Measurements from ENCODE around the gene PTAR1.

PTAR1 gene

DNA sequence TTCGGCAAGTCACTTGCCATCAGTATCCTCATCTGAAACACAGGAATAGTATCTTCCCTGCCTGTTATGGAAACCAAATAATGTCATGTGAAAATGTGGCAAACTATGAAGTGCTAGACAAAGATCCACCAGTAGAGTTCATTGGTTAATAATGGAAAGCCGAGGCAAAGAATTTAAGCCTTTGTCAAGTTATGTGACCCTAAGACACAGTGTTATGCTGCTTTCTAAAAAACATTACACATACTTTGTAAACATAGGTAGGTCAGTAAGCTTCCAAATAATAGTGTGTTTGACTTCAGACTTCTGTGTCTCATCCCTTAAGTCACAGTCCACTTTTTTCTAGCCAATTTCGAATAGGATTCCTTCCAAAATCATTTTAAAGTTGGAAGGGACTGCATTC lies 6.0 kb downstream of the PTAR1 start:
- in situ Hi-C loops (cut with MboI; ENCODE audit: low sequenced_read_pairs), result no loop called here

- in situ Hi-C loops (cut with MboI; ENCODE audit: low sequenced_read_pairs), result no loop called here
Measured at GRCh38 chr9:69750085-69750484, 9.7 kb downstream of the PTAR1 start.

DNA sequence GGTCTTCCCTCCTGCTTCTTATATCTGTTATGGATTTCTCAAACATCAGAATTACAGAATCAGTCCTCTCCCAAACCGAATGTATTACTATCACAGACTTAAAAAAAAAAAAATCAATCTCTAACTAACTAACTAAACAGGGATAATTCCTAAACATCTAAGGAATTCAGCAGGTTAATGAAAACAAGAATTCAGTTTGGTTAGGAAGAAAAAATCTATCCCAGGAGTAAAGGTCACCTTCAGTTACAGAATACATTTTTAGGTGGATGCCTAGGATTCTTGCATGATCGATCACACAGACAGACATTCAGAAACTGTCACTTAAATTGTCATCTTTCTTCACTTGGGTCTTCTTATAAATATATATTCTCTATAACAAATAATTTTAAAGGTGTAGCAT lies 11.5 kb downstream of the PTAR1 start:
- in situ Hi-C loops (cut with MboI; ENCODE audit: low sequenced_read_pairs), result no loop called here

GRCh38 chr9:69746859-69747560 lies 12.8 kb downstream of the PTAR1 start:
- in situ Hi-C loops (cut with MboI; ENCODE audit: low sequenced_read_pairs), result no loop called here

GRCh38 chr9:69745716-69746437 lies 13.9 kb downstream of the PTAR1 start:
- in situ Hi-C loops (cut with MboI; ENCODE audit: low sequenced_read_pairs), result no loop called here

DNA sequence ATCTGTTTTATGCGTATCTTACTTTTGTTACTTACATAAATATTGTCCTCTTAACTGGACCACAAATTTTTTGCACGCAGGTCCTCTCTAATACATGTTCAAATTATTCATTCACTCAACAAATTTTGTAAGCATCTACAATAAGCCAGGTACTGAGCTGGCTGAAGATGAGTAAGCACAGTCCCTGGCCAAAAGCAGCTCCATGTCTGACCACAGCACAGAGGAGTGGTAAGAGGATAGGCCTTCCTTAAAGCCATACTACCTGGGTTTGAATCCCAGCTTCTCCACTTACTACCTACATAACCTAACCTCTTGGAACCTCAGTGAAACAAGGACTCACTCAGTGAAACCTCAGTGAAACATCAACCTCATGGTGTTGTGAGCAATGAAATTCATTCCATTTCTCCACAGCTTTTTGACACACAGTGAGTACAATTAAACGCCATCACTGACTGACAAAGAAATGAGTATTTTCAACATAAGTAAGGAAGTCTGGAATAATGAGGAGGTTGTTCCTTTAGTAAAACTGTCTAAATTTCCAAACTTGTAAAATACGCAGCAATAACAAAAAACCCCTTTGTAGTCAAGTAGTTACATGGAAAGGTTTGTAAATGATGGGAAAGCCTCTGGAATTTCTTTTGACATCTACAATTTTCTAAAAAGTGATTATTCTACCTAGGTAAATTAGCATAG lies 15.0 kb downstream of the PTAR1 start:
- in situ Hi-C loops (cut with MboI; ENCODE audit: low sequenced_read_pairs), result no loop called here

- in situ Hi-C loops (cut with MboI; ENCODE audit: low sequenced_read_pairs), result no loop called here
Measured at GRCh38 chr9:69743930-69744329, 15.9 kb downstream of the PTAR1 start.

GRCh38 chr9:69740872-69741505 lies 18.8 kb downstream of the PTAR1 start:
- in situ Hi-C loops (cut with MboI; ENCODE audit: low sequenced_read_pairs), result no loop called here

GRCh38 chr9:69731348-69731747 lies 28.5 kb downstream of the PTAR1 start:
- in situ Hi-C loops (cut with MboI; ENCODE audit: low sequenced_read_pairs), result no loop called here

DNA sequence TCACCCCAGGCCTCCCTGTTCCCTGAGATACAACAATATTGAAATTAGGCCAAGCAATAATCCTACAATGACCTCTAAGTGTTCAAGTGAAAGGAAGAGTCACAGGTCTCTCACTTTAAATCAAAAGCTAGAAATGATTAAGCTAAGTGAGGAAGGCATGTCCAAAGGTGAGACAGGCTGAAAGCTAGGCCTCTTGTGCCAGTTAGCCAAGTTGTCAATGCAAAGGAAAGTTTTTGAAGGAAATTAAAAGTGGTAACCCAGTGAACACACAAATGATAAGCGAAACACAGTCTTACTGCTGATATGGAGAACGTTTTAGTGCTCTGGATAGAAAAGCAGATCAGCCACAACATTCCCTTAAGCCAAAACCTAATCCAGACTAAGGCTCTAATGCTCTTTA lies 39.8 kb downstream of the PTAR1 start:
- in situ Hi-C loops (cut with MboI; ENCODE audit: low sequenced_read_pairs), result no loop called here

DNA sequence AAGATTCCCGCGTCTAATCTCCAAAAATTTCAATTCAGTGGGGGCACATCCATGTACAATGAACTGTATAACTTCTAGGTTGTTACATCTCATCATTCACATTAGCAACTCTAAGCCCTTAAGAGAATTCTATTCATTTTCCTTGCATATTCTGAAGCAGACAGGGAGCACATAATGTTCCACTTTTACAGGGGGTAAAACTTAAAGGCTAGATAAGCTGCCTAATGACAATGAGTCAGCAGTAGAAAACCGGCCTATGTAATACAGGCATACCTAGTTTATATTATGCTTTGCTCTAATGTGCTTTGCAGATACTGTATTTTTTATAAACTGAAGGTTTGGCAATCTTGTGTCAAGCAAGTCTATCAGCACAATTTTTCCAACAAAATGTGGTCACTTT lies 40.4 kb downstream of the PTAR1 start:
- in situ Hi-C loops (cut with MboI; ENCODE audit: low sequenced_read_pairs), result no loop called here

- in situ Hi-C loops (cut with MboI; ENCODE audit: low sequenced_read_pairs), result no loop called here
Measured at GRCh38 chr9:69718218-69718617, 41.6 kb downstream of the PTAR1 start.

GRCh38 chr9:69715825-69716224 lies 44.0 kb downstream of the PTAR1 start:
- in situ Hi-C loops (cut with MboI; ENCODE audit: low sequenced_read_pairs), result no loop called here

DNA sequence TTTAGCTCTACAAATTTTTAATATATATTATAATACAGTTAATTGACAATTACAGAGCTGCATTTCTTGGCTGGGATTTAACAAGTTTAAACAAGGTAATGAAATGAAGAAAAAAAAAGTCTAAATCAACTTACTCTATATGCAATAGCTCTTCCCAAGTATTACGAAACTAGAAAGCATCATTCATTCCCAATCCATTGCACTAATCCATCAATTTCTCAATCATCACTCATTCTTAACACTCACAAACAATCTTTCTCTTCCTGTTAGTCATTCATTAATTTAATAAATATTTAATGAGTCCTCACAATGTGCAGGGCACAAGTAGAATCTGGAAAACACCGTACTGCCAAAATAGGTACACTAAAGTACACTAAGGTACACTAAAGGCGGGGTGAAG lies 44.7 kb downstream of the PTAR1 start:
- in situ Hi-C loops (cut with MboI; ENCODE audit: low sequenced_read_pairs), result no loop called here

DNA sequence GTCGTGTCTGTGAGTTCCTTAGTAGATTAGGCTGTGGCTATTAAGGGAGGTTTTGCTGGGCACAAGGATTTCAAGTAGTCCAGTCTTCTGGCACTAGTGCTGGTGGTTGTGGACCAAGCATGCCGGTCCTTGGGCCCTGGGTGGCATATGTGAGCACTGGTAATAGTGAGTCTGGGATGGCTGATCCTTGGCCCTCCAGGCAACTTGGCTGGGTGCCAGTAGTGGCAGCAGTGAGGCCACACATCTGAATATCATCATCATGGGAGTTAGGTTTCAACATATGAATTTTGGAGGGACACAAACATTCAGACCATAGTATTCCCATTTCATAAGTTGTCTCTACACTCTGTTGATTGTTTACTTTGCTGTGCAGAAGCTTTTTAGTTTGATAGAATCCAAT lies 62.3 kb downstream of the PTAR1 start:
- in situ Hi-C loops (cut with MboI; ENCODE audit: low sequenced_read_pairs), result no loop called here

DNA sequence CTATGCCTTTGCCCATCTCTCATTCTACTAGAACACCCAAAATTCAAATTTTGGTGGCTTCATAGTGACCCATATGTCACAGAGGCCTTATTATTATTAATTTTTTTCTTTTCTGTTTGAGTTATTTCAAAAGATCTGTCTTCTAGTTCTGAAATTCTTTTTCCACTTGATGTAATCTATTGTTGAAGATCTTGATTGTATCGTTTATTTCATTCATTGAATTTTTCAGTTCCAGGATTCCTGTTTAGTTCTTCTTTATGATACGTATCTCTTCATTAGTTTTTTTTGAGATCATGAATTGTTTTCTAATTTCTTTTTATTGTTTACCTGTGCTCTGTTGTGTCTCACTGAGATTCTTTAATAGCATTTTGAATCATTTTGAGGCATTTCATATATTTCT lies 63.0 kb downstream of the PTAR1 start:
- in situ Hi-C loops (cut with MboI; ENCODE audit: low sequenced_read_pairs), result no loop called here

GRCh38 chr9:69689991-69690538 lies 69.7 kb downstream of the PTAR1 start:
- in situ Hi-C loops (cut with MboI; ENCODE audit: low sequenced_read_pairs), result no loop called here

- in situ Hi-C loops (cut with MboI; ENCODE audit: low sequenced_read_pairs), result no loop called here
Measured at GRCh38 chr9:69683927-69684326, 75.9 kb downstream of the PTAR1 start.

GRCh38 chr9:69678843-69679538 lies 80.8 kb downstream of the PTAR1 start:
- in situ Hi-C loops (cut with MboI; ENCODE audit: low sequenced_read_pairs), result no loop called here

DNA sequence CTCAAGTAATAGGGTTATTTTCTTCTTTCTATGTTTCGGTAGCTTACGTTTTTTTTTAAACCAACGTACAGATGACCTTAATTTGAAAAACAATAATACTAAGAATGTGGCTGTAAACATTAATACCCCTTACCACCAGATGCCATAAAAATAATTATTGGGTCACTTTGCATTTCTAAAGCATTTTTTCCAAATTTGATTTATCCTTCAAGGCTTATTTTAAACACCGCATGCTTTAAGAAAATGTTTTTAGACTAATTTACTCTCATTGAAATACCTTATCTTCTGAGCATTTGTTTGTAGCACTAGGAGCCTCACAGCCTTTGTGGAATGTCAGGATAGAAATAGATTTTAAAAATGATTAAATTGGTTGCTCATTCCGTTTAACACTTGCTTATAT lies 81.9 kb downstream of the PTAR1 start:
- in situ Hi-C loops (cut with MboI; ENCODE audit: low sequenced_read_pairs), result no loop called here

- in situ Hi-C loops (cut with MboI; ENCODE audit: low sequenced_read_pairs), result no loop called here
Measured at GRCh38 chr9:69675563-69675962, 84.2 kb downstream of the PTAR1 start.

All from HL-60/S4 treated with phorbol 12-myristate 13-acetate at 8.2 ng/mL for 4 days and 3 days (cell line).